ENCODE data around the gene MYOG.

The MYOG gene

DNA sequence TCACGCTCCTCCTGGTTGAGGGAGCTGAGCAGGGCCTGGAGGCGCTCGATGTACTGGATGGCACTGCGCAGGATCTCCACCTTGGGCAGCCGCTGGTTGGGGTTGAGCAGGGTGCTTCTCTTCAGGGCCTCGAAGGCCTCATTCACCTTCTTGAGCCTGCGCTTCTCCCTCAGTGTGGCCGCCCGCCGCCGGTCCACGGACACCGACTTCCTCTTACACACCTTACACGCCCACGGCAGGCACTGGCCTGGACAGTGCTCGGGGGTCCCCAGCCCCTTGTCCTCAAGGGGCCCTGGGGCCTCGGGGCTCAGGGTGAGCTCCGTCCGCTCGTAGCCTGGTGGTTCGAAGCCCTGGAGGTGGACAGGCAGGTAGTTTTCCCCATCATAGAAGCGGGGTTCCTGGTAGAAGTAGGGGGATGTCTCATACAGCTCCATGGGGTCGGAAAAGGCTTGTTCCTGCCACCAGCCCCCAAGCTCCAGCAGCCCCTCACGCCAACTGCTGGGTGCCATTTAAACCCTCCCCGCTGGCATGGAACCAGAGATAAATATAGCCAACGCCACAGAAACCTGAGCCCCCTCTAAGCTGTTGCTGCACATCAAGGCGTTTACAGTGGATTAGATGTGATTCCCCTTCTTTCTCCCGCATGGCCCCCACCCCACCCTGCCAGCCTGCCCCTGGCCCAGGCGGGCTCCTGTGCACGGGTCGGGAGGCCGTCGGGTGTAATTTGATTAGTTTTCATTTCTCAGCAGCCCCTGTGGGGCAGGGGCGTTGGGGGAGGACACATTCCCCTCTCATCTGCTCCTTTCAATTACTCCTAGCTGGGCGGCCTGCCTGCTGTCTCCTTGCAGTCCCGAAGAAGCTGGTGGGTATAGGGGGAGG is at the start of gene MYOG:
Gene MYOG (minus strand): TSS at position 485 of the 879 bp plus-strand sequence. CDS start 51 bp downstream, at position 434.
- no peak for DNase-seq (ENCODE audit: low read depth, low spot score)
- no peak within 1 kb of the TSS for H3K4me3 ChIP-seq
- no peak within 1 kb of the TSS for H3K9ac ChIP-seq (ENCODE audit: insufficient read length)
- TF ChIP-seq FOXP2 (optimal IDR thresholded peaks at IDR 0.05; ENCODE audit: control extremely low read depth, extremely low read length, insufficient read depth) (no peak), POLR2AphosphoS5 (IDR thresholded peaks at IDR 0.05; ENCODE audit: borderline replicate concordance, low read depth, low read length) (no peak), EZH2 (IDR thresholded peaks at IDR 0.05) (no peak)
- no peak within 1 kb of the TSS for H3K27ac ChIP-seq
- H3K9me3 ChIP-seq (ENCODE audit: low read depth, low read length), result no peaks in the 10 kb centered on the region
- H3K36me3 ChIP-seq (ENCODE audit: insufficient read depth, low read length), result no peaks in the 10 kb centered on the region

DNA sequence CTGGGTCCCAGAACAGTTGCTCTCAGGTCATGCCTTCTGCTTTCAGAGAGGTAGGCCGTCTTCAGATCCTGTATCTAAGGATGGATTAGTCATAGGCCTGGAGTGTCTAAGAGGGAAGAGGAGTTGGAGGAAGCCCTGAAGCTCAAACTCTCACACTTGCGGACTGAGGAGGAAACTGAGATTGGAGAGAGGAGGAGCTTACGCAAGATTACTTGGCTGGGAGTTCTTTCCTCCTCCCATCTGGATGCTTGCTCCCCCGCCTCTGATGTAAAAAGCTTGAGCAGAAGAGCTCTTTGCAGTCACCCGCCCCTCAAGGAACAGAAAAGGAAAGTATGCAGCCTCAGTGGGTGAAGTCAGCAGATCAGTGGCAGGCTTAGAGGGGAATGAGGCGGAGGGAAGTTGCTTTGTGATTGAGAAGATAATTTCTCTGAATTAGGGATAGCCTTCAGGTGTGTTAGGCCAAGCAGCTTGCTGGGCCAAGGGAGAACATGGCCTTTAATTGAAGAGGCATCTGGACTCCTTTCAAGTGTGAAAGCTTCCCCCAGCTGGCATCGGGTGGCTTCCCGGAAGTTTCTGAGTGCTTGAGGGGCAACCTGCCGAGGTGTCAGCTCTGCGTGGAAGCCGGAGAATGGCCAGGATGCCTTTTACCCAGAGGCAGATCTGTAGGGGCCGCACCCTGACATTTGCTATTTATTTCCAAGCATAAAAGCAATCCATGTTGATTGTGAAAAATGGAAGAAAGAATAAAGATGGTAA is 48.3 kb upstream of the MYOG start:
- Histone ChIP-seq H3K27ac (no peak overlapping the region), H3K9ac (ENCODE audit: insufficient read length) (no peak overlapping the region), H3K36me3 (ENCODE audit: insufficient read depth, low read length) (no peaks in the 10 kb centered on the region), H3K4me3 (no peak overlapping the region), H3K9me3 (ENCODE audit: low read depth, low read length) (no peaks in the 10 kb centered on the region)
- TF ChIP-seq POLR2AphosphoS5 (IDR thresholded peaks at IDR 0.05; ENCODE audit: borderline replicate concordance, low read depth, low read length) (no peak), EZH2 (IDR thresholded peaks at IDR 0.05) (no peak), FOXP2 (optimal IDR thresholded peaks at IDR 0.05; ENCODE audit: control extremely low read depth, extremely low read length, insufficient read depth) (no peak)
- DNase-seq (ENCODE audit: low read depth, low spot score), result no peak

DNA sequence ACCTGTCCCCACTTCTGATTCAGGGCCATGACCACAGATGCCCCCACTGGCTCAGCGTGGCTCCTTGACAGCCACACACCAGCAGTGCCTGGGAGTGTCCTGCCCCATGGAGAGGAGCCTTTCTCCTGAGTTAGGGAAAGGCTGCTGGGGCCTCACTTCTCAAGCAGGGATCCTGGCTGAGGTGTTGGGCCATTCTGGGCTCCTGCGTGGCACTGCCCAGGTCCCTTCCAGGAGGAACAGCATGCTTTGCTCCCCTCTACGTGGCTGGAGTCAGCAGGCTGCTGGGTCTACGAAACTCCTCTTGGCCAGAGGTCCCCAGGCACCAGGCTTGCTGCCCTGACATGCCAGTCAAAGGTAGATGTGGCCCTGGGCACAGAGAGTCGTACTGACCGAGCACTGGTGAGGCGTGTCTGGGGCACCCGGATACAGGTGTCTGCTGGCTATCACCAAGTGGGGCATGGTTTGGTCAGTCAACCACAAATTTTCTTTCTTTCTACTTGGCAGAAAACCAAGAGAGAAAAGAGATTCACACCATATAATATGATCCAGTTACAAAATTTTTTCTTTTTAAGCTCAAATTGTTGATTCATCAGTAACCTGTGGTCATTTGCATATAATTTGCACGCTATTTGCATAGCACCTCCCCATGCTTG is 45.9 kb upstream of the MYOG start:
- H3K36me3 ChIP-seq (ENCODE audit: insufficient read depth, low read length), result no peaks in the 10 kb centered on the region
- no peak overlapping the region for H3K4me3 ChIP-seq
- H3K9me3 ChIP-seq (ENCODE audit: low read depth, low read length), result no peaks in the 10 kb centered on the region
- no peak overlapping the region for H3K27ac ChIP-seq
- DNase-seq (ENCODE audit: low read depth, low spot score), result no peak
- no peak for TF ChIP-seq FOXP2 (optimal IDR thresholded peaks at IDR 0.05; ENCODE audit: control extremely low read depth, extremely low read length, insufficient read depth)
- TF ChIP-seq POLR2AphosphoS5 (IDR thresholded peaks at IDR 0.05; ENCODE audit: borderline replicate concordance, low read depth, low read length), result no peak
- no peak for TF ChIP-seq EZH2 (IDR thresholded peaks at IDR 0.05)
- no peak overlapping the region for H3K9ac ChIP-seq (ENCODE audit: insufficient read length)

DNA sequence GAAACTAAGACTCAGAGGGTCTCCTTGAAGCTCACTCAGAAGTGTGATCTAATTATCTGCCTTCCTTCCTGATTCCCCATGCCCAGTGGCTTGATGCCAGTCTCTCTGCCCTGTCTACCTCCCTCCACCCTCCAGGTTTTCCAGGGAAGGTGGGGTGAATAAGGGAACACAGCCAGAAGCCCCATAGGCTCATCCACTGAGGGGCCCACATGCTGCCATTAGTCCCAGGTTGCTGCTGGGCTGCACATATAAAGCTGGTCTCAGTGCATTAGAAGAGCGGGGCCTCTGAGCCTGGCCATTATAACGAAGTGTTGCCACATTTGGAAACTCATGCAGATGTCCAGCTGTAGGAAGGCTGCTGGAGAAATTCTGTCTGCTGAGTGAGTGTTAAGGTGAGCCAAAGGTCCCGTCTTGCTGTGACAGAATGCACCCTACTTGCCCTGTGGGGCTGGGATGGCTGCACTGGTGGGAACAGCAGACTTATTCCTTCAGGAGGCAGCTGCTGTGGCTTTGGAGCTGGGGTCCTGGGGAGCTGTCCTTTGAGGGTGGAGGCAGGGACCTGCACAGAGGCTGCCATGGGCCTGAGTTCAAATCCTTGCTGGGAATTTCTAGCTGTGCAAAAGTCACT is 44.7 kb upstream of the MYOG start:
- DNase-seq (ENCODE audit: low read depth, low spot score), result no peak
- no peak for TF ChIP-seq FOXP2 (optimal IDR thresholded peaks at IDR 0.05; ENCODE audit: control extremely low read depth, extremely low read length, insufficient read depth)
- TF ChIP-seq POLR2AphosphoS5 (IDR thresholded peaks at IDR 0.05; ENCODE audit: borderline replicate concordance, low read depth, low read length), result no peak
- TF ChIP-seq EZH2 (IDR thresholded peaks at IDR 0.05), result no peak
- Histone ChIP-seq H3K27ac (no peak overlapping the region), H3K36me3 (ENCODE audit: insufficient read depth, low read length) (no peaks in the 10 kb centered on the region), H3K9ac (ENCODE audit: insufficient read length) (no peak overlapping the region), H3K4me3 (no peak overlapping the region), H3K9me3 (ENCODE audit: low read depth, low read length) (no peaks in the 10 kb centered on the region)

DNA sequence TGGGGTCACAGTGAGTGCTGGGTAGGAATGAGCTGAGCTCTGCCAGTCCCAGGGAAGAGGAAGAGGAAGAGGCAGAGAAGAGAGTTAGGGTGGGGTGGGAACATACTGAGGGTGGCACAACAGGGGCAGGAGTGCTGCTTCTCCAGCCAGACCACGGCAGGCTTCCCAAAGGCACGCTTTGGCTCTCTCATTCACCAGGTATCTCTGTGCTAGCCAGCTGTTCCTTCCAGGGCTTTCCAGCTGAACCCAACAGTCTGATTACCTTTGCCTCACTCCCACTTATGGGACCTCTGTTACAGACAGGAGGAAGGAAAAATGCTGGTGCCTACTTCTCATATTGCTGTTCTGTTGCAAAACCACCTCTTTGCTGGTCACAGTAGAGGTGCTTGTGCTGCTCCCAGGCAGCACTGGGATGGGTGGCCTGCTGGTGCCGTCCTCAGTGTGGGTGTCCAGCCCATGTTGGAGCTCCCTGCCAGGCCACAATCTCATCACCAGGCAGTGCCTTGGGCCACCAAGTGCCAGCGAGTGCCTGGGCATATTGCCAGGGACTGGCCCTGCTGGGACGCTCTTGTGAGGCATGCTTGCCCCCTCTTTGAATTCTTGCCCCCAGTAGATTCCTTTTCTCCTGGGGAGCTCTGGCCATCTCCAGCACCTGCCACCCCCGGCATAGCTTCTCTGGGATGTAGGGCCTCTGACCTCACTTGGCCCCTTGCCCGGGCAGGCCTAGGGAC is 43.9 kb upstream of the MYOG start:
- Histone ChIP-seq H3K36me3 (ENCODE audit: insufficient read depth, low read length) (no peaks in the 10 kb centered on the region), H3K9ac (ENCODE audit: insufficient read length) (no peak overlapping the region), H3K9me3 (ENCODE audit: low read depth, low read length) (no peaks in the 10 kb centered on the region), H3K27ac (no peak overlapping the region), H3K4me3 (no peak overlapping the region)
- TF ChIP-seq FOXP2 (optimal IDR thresholded peaks at IDR 0.05; ENCODE audit: control extremely low read depth, extremely low read length, insufficient read depth) (no peak), POLR2AphosphoS5 (IDR thresholded peaks at IDR 0.05; ENCODE audit: borderline replicate concordance, low read depth, low read length) (no peak), EZH2 (IDR thresholded peaks at IDR 0.05) (no peak)
- DNase-seq (ENCODE audit: low read depth, low spot score), result no peak

DNA sequence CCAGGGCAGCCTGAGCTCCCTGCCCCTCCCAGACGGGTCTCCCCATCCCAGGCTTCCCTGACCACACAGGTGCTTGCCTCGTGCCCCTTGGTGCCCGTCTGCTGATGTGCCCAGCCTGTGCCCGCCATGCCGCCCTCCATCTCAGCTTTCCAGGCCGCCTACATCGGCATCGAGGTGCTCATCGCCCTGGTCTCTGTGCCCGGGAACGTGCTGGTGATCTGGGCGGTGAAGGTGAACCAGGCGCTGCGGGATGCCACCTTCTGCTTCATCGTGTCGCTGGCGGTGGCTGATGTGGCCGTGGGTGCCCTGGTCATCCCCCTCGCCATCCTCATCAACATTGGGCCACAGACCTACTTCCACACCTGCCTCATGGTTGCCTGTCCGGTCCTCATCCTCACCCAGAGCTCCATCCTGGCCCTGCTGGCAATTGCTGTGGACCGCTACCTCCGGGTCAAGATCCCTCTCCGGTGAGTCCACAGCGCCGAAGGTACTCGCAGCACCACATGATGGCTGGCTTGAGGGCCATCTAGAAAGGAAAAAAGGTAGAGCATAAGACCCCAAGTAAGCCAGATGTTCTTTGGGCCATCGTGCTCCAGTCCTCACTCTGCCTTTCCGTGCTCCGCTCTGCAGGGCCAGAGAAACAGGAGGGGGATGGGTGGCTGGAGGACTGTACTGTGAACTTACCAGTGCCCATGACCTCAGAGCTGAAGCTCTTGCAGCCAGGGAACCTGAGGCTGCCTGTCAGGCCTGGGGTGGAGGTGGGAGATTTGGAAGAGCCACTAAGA is 43.1 kb upstream of the MYOG start:
- no peak overlapping the region for H3K27ac ChIP-seq
- H3K36me3 ChIP-seq (ENCODE audit: insufficient read depth, low read length), result no peaks in the 10 kb centered on the region
- H3K4me3 ChIP-seq, result no peak overlapping the region
- H3K9ac ChIP-seq (ENCODE audit: insufficient read length), result no peak overlapping the region
- no peak for TF ChIP-seq POLR2AphosphoS5 (IDR thresholded peaks at IDR 0.05; ENCODE audit: borderline replicate concordance, low read depth, low read length)
- no peak for TF ChIP-seq FOXP2 (optimal IDR thresholded peaks at IDR 0.05; ENCODE audit: control extremely low read depth, extremely low read length, insufficient read depth)
- no peak for TF ChIP-seq EZH2 (IDR thresholded peaks at IDR 0.05)
- H3K9me3 ChIP-seq (ENCODE audit: low read depth, low read length), result no peaks in the 10 kb centered on the region
- DNase-seq (ENCODE audit: low read depth, low spot score), result no peak

DNA sequence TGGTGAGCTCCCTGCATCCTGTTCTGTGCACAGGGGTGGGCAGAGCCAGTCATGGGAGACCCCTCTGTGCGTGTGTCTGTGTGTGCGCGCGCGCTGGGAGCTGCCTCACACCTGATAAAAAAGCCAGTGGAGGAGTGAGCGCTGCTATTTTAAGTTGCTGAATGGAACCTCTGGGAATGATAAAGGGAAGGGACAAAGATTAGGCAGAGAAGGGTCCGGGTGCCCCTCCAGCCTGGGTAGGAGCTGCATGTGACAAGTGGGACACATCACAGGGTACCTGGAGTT is 42.6 kb upstream of the MYOG start:
- no peak overlapping the region for H3K9ac ChIP-seq (ENCODE audit: insufficient read length)

More for the DNA sequence above, 42.6 kb upstream of the MYOG start:
- Histone ChIP-seq H3K4me3 (no peak overlapping the region), H3K27ac (no peak overlapping the region), H3K36me3 (ENCODE audit: insufficient read depth, low read length) (no peaks in the 10 kb centered on the region), H3K9me3 (ENCODE audit: low read depth, low read length) (no peaks in the 10 kb centered on the region)
- TF ChIP-seq POLR2AphosphoS5 (IDR thresholded peaks at IDR 0.05; ENCODE audit: borderline replicate concordance, low read depth, low read length), result no peak
- TF ChIP-seq EZH2 (IDR thresholded peaks at IDR 0.05), result no peak
- no peak for TF ChIP-seq FOXP2 (optimal IDR thresholded peaks at IDR 0.05; ENCODE audit: control extremely low read depth, extremely low read length, insufficient read depth)
- no peak for DNase-seq (ENCODE audit: low read depth, low spot score)

Measured in SK-N-MC (cell line).